GM18907 (cell line): ENCODE results near the gene URAD.

Experiments used
- ATAC-seq: cut with Tn5 transposase; IDR thresholded peaks from one replicate; pipeline ENCODE4 v1.9.1; 2021; ENCODE audit warnings: mild to moderate bottlenecking, moderate library complexity; ENCODE audit not compliant: unreplicated experiment

URAD gene

GRCh38 chr13:27960362-27961226 is 27.9 kb downstream of the URAD start:
- peak; percentile 43 for ATAC-seq

GRCh38 chr13:27959976-27960361 is 28.5 kb downstream of the URAD start:
- ATAC-seq: no peak

- no peak for ATAC-seq
Measured at GRCh38 chr13:27956576-27957300, 31.8 kb downstream of the URAD start.

GRCh38 chr13:27955014-27955591 is 33.4 kb downstream of the URAD start:
- no peak for ATAC-seq

GRCh38 chr13:27954406-27954851 is 34.1 kb downstream of the URAD start:
- ATAC-seq: peak; percentile 33

GRCh38 chr13:27953676-27954405 is 34.7 kb downstream of the URAD start:
- ATAC-seq: peak; percentile 92

- peak; percentile 17 for ATAC-seq
Measured at GRCh38 chr13:27952876-27953675, 35.4 kb downstream of the URAD start.

- ATAC-seq: no peak
Measured at GRCh38 chr13:27942972-27943371, 45.5 kb downstream of the URAD start.

- ATAC-seq: no peak
Measured at GRCh38 chr13:27933580-27934328, 54.7 kb downstream of the URAD start.

- no peak for ATAC-seq
Measured at GRCh38 chr13:27933118-27933517, 55.4 kb downstream of the URAD start.

- ATAC-seq: no peak
Measured at GRCh38 chr13:27929868-27930267, 58.6 kb downstream of the URAD start.

- ATAC-seq: no peak
Measured at GRCh38 chr13:27928805-27929753, 59.4 kb downstream of the URAD start.

- no peak for ATAC-seq
Measured at GRCh38 chr13:27928353-27928804, 60.1 kb downstream of the URAD start.
